Left ventricle myocardium superior (tissue), 1 donor: ENCODE measurements around the gene SMIM14. TPM values are rescaled to one million over a fixed set of nuclear protein-coding genes. Genes with fewer than 3 reads are reported as not detected.
"Not testable (repeated sequence)": the region's sequence is repeated elsewhere in the genome, so short reads cannot be mapped to it uniquely, and the experiment has no call there.

Experiments used
- ATAC-seq: fragments of 200-7000 bp; cut with Tn5 transposase; one replicate; pipeline ENCODE4 v1.9.1; 2020; ENCODE audit warnings: mild to moderate bottlenecking, moderate library complexity
- DNase-seq: peaks from one replicate; pipeline ENCODE4 v3.0.0-alpha.2; 2020
- intact Hi-C: fragments of 100-400 bp; cut with micrococcal nuclease; formaldehyde crosslinking; loops from one replicate; pipeline ENCODE4 v1.11.0; 2022
- long read RNA-seq: library from polyadenylated mRNA; unstranded; transcript quantifications from one replicate; pipeline ENCODE4 v2.0.0, GENCODE V29; 2021
- total RNA-seq: library from RNA; stranded (reverse); fragmentation: NEBNext Ultra II Directional; extraction: Animal tissue kit (Norgen Biotek cat#: 25700); gene quantifications from one replicate; pipeline ENCODE4 v1.2.1, GENCODE V29; 2021
- donor health status: DM: no; HTN: yes; CAD: no; lungs with severe emphysema.

SMIM14 gene
- 8.7 TPM for total RNA-seq
- long read RNA-seq, full-length matches to known transcripts: 29 of 33 reads
- long read RNA-seq, partial matches to known transcripts: 0 of 33 reads
- long read RNA-seq, other reads (novel, unspliced or antisense): 4 of 33 reads

- ATAC-seq (peak; percentile 98), DNase-seq (peak; percentile 99)
- intact Hi-C loops: no loop called here
These were observed at the start of gene SMIM14 for GRCh38 chr4:39638354-39639239. Gene SMIM14, minus strand, starts transcription at chr4:39638865. Its CDS starts 33,720 bp downstream, at chr4:39605145.

DNA sequence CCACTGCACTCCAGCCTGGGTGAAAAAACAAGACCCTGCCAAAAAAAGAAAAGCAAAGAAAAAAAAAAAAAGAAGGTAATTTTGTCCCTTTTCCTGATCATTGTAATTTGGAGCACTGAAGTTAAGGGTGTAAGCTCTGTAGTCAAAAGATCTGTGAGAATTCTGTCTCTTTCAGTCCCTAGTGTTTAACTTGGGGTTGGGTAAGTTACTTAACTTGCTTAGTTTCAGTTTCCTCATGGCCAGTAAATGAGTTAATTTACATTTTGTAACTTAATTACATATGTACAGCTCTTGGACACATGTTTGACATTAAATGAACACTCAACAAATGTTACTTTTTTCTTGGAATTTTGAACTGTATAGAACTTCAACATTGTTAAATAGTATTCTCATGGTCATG, 48.3 kb upstream of the SMIM14 start:
- DNase-seq (no peak), ATAC-seq (no peak)
- intact Hi-C loops: no loop called here

DNA sequence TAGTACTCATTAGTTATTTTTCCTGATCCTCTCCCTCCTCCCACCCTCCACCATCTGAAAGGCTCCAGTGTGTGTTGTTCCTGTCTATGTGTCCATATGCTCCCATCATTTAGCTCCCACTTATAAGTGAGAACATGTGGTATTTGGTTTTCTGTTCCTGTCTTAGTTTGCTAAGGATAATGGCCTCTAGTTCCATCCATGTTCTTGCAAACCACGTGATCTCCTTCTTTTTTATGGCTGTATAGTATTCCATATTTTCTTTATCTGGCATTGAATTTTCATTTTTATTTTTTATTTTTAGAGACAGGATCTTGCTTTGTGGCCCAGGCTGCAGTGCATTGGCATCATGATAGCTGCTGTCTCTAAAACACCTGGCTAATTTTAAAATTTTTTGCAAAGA, 47.3 kb upstream of the SMIM14 start:
- ATAC-seq (no peak), DNase-seq (no peak)
- intact Hi-C loops: no loop called here

DNA sequence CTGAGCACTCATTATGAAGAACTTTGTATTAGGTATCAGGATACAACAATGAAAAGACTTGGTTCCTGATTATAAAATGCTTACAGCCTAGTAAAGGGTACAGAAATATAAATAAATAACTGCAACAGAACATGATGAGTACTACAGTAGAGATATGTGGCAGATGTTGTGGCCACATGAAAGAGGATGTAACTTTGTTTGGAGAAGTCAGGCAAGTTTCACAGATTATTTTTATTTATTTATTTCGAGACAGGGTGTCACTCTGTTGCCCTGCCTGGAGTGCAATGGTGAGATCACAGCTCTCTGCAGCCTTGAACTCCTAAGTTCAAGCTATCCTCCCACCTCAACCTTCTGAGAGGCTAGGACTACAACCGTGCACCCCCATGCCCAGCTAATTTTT, 43.5 kb upstream of the SMIM14 start:
- DNase-seq (no peak), ATAC-seq (peak; percentile 51)
- intact Hi-C loops: no loop called here

GRCh38 chr4:39681003-39681402, 42.3 kb upstream of the SMIM14 start:
- ATAC-seq, intact Hi-C loops, DNase-seq: not testable (repeated sequence)

- intact Hi-C loops, DNase-seq: not testable (repeated sequence)
These were observed 37.0 kb upstream of the SMIM14 start for GRCh38 chr4:39675681-39676080.

DNA sequence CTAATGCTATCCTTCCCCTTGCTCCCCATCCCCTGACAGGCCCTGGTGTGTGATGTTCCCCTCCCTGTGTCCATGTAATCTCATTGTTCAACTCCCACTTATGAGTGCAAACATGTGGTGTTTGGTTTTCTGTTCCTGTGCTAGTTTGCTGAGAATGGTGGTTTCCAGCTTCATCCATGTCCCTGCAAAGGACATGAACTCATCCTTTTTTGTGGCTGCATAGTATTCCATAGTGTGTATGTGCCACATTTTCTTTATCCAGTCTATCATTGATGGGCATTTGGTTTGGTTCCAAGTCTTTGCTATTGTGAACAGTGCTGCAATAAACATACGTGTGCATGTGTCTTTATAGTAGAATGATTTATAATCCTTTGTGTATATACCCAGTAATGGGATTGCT, 31.6 kb upstream of the SMIM14 start:
- ATAC-seq, DNase-seq, intact Hi-C loops: not testable (repeated sequence)

More at GRCh38 chr4:39675681-39676080, 37.0 kb upstream of the SMIM14 start:
- ATAC-seq: not testable (repeated sequence)

- ATAC-seq: no peak
- DNase-seq: no peak
- intact Hi-C loops: no loop called here
These were observed 30.2 kb upstream of the SMIM14 start for GRCh38 chr4:39668887-39669286.

DNA sequence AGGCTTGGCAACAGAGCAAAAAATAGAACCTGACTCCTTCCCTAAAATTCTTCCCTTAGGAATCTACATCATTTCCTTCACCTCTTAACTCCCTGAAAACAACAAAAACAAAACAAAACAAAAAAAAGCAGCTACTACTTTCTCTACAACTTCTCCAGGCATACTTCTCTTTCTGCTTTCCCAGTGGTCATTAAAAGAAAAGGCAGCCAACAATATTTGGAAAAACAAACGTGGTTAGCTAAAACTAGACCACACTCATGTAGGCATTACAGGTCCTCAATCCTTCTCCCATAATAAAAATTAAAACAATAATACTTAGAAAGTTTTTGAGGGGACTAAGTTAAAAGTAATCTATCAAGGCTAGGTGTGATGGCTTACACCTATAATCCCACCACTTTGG, 29.0 kb upstream of the SMIM14 start:
- no peak for DNase-seq
- intact Hi-C loops: no loop called here
- ATAC-seq: no peak

GRCh38 chr4:39664828-39665731, 26.4 kb upstream of the SMIM14 start:
- DNase-seq (no peak), ATAC-seq (no peak)
- intact Hi-C loops: no loop called here

GRCh38 chr4:39662683-39663082, 24.0 kb upstream of the SMIM14 start:
- intact Hi-C loops: no loop called here
- ATAC-seq (no peak), DNase-seq (no peak)

- ATAC-seq (no peak), DNase-seq (no peak)
These were observed 22.1 kb upstream of the SMIM14 start for GRCh38 chr4:39660757-39661156.

GRCh38 chr4:39660045-39660444, 21.4 kb upstream of the SMIM14 start:
- no peak for ATAC-seq
- DNase-seq: no peak
- intact Hi-C loops: no loop called here

More at GRCh38 chr4:39660757-39661156, 22.1 kb upstream of the SMIM14 start:
- intact Hi-C loops: no loop called here

DNA sequence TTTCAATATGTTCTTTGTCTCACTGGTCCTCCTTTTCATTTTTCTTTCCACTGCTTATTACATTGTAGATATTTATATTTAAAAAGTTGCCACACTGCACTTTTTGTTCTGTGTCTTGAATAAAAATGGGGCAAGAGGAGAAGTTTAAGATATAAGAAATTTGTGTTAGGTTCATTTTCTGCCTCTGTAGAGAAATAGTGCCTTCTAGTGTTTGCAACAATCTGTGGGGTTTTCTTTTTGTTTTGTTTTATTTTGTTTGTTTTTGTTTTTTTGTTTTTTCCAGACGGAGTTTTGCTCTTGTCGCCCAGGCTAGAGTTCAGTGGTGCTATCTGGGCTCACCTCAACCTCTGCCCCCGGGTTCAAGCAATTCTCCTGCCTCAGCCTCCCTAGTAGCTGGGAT, 20.1 kb upstream of the SMIM14 start:
- intact Hi-C loops: no loop called here
- ATAC-seq (no peak), DNase-seq (no peak)

DNA sequence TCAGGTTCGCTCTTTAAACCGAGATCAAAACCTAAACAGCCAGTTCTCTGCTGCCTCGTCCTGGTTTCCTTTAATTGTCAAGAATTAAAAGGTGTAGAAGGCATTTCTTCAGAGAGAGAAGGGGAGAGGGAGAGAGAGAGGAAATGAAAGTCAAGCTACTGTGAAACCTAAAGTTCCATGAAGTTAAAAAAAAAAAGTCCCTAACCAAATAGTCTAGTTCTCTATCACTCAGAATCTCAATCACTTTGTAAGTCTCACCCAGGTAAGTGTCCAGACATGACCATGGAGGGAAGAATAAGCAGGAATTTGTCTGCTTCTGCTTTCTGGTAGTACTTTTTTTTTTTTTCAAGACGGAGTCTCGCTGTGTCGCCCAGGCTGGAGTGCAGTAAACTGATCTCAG, 18.8 kb upstream of the SMIM14 start:
- ATAC-seq (no peak), DNase-seq (no peak)
- intact Hi-C loops: no loop called here

GRCh38 chr4:39656638-39657037, 18.0 kb upstream of the SMIM14 start:
- ATAC-seq, intact Hi-C loops, DNase-seq: not testable (repeated sequence)

DNA sequence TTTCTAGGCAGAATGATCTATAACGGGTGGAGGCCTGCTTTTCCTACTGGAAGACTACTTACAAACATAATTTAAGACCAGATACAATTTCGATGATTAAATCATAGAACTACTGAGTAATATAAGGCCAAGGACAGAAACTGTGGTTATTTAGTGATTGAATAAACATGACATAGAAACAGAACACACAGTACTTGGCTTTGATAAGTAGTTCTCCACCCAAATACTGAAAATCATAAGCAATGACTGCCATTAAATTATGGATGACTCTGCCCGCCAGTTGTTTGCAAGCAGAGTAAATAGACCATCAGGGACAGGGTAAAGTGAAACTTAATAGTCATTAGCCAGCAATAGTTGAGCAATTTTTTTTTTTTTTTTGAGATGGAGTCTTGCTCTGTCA, 17.2 kb upstream of the SMIM14 start:
- DNase-seq: no peak

DNA sequence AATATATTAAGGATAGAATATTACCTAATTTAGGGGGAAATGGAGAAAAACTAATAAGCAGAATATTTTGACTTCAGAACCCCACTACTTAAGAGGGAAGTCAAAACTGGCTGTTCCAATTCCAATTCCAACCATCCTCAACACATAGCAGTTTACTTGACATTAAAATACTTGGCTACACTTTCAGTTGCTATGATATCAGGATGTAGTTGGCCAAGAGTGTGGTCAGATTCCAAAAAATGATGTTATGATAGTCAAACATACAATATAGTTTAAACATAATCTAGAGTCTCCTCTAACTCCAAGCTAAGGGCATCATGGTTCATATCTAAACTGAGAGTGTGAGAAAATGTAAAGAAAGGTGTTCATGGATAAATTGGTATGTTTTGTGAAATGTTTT, 16.5 kb upstream of the SMIM14 start:
- intact Hi-C loops: no loop called here
- no peak for DNase-seq
- no peak for ATAC-seq

More for the DNA sequence above, 17.2 kb upstream of the SMIM14 start:
- intact Hi-C loops: no loop called here
- peak; percentile 63 for ATAC-seq

DNA sequence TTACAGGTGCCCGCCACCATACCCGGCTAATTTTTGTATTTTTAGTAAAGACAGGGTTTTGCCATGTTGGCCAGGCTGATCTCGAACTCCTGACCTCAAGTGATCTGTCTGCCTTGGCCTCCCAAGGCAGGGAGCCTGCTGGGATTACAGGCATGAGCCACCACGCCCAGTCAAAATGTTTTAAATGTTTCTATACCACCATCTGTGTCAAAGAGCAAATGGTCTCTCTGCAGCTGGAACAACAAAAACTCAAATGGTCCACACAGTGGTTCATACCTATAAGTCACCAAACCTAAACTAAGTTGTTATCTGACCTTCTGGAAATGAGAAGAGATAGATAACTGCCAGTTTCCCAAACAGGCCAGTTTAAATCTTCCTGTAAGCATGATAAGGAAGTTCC, 12.9 kb upstream of the SMIM14 start:
- ATAC-seq: not testable (repeated sequence)

More for the DNA sequence above, 12.9 kb upstream of the SMIM14 start:
- DNase-seq, intact Hi-C loops: not testable (repeated sequence)
